ENCODE results near the gene WDR74. TPM values are rescaled to one million over a fixed set of nuclear protein-coding genes. Genes with fewer than 3 reads are reported as not detected.

The WDR74 gene
- 100 to 1,000 TPM in 1 of 8 experiments, 10 to 100 TPM in 7; 41.4 to 110 (median 81.7) TPM for total RNA-seq

DNA sequence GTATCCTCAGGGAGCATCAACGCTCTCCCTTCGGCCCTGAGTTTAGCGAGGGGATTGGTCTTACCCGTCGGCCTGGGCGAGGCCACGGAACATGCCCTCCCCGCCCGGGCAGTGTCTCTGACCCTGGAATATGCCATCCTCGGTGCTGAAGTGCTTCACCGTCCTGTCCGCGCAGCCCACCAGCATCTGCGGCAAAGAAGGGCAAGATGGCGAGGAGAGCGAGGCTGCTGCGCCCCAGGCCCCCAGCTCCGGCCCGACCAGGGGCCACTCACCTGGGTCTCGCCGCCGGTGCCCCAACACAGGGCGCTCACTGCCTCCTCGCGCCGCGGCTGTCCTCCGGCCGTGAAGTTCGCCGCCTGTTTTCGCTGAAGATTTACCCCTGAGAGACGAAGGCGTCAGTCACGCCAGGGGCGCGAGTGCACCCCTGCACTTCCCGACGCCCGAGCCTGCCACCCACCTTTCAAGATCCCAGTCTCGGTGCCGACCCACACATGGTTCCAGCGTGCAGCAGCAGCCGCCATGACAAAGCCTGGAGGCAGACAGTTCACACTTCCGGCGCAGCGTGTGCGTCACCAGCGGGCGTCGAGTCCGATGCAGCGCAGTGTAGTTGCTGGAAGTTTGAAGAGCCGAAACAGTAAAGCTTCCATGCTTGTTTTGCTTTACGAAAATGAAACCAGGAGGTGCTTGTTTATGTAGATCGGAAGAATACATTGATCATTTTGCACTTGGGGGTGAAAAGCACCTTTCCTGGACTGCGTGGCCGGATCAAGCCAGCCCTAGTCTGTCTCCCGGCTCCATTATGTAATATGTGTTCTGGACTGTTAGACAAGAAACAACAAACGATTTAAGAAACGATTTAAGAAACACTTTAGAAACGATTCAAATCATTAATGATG is at the start of gene WDR74:
TSS of gene WDR74 (minus strand) at position 541 of the 896 bp plus-strand sequence. CDS start at position 521, 20 bp downstream.
- ATAC-seq (replicated peaks in 6 of 8), result peak; percentile 27 to 40 (median 34)
- peak within 1 kb of the TSS; percentile 60 to 98 (median 85) for H3K4me3 ChIP-seq
- peak within 1 kb of the TSS; percentile 85 to 98 for H3K27ac ChIP-seq
- peaks cover 13 to 19% of the 10 kb centered on the region in 2 donors for H3K4me1 ChIP-seq (replicated peaks in 1 of 2)
- 0 to 2% (median 0%) methylated on average over 5 to 27 of the region's 62 CpGs for WGBS, 10 experiments
- in situ Hi-C loops (cut with MboI; ENCODE audit: low pct_unique_long_range_greater_than_20kb in 2 of 9, low sequenced_read_pairs in 9 of 9, unreplicated experiment in 9 of 9), result loop anchor here in 1 of 9 experiments (25.0 kb wide), 1 partner anchor 452 kb away; no protein-coding TSS in a partner anchor

- H3K27ac ChIP-seq, result no peak overlapping the region
- in situ Hi-C loops (cut with MboI; ENCODE audit: low pct_unique_long_range_greater_than_20kb in 2 of 9, low sequenced_read_pairs in 9 of 9, unreplicated experiment in 9 of 9), result loop anchor here in 1 of 9 experiments (25.0 kb wide), 1 partner anchor 502 kb away; no protein-coding TSS in a partner anchor
- peaks cover 33 to 36% of the 10 kb centered on the region in 2 donors for H3K4me1 ChIP-seq (replicated peaks in 1 of 2)
- 0 to 100% (median 71%) methylated on average over 1 to 2 of the region's 2 CpGs; no CpG with 5 or more reads in 4 of the 10 experiments for WGBS, 10 experiments
- no peak overlapping the region for H3K4me3 ChIP-seq
- peak in 2 of 8 experiments; percentile 8 to 11 for ATAC-seq (replicated peaks in 6 of 8)
Measured at GRCh38 chr11:62889126-62889483, 49.7 kb upstream of the WDR74 start.

DNA sequence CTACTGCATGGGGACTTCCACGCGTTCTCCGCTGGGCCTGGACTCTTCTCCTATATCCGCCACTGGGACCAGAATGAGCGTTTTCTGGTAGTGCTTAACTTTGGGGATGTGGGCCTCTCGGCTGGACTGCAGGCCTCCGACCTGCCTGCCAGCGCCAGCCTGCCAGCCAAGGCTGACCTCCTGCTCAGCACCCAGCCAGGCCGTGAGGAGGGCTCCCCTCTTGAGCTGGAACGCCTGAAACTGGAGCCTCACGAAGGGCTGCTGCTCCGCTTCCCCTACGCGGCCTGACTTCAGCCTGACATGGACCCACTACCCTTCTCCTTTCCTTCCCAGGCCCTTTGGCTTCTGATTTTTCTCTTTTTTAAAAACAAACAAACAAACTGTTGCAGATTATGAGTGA is 49.0 kb upstream of the WDR74 start:
- 60 to 100% (median 92%) methylated on average over 1 to 5 of the region's 14 CpGs; no CpG with 5 or more reads in 3 of the 10 experiments for WGBS, 10 experiments
- peak in 3 of 8 experiments; percentile 3 to 13 (median 8) for ATAC-seq (replicated peaks in 6 of 8)
- H3K4me1 ChIP-seq (replicated peaks in 1 of 2), result peaks cover 40 to 43% of the 10 kb centered on the region in 2 donors
- H3K27ac ChIP-seq, result no peak overlapping the region
- no peak overlapping the region for H3K4me3 ChIP-seq
- in situ Hi-C loops (cut with MboI; ENCODE audit: low pct_unique_long_range_greater_than_20kb in 2 of 9, low sequenced_read_pairs in 9 of 9, unreplicated experiment in 9 of 9), result loop anchor here in 1 of 9 experiments (25.0 kb wide), 1 partner anchor 501 kb away; no protein-coding TSS in a partner anchor

- Histone ChIP-seq H3K4me1 (replicated peaks in 1 of 2) (peaks cover 42 to 51% of the 10 kb centered on the region in 2 donors), H3K4me3 (peak overlapping the region in 1 of 5 donors; percentile 10), H3K27ac (peak overlapping the region in 1 of 2 donors; percentile 13)
- 84 to 100% (median 98%) methylated on average over 1 to 11 of the region's 11 CpGs; no CpG with 5 or more reads in 4 of the 10 experiments for WGBS, 10 experiments
- ATAC-seq (replicated peaks in 6 of 8), result no peak
- in situ Hi-C loops (cut with MboI; ENCODE audit: low pct_unique_long_range_greater_than_20kb in 2 of 9, low sequenced_read_pairs in 9 of 9, unreplicated experiment in 9 of 9), result loop anchor here in 1 of 9 experiments (25.0 kb wide), 1 partner anchor 498 kb away; no protein-coding TSS in a partner anchor
Measured at GRCh38 chr11:62885137-62885750, 45.9 kb upstream of the WDR74 start.

DNA sequence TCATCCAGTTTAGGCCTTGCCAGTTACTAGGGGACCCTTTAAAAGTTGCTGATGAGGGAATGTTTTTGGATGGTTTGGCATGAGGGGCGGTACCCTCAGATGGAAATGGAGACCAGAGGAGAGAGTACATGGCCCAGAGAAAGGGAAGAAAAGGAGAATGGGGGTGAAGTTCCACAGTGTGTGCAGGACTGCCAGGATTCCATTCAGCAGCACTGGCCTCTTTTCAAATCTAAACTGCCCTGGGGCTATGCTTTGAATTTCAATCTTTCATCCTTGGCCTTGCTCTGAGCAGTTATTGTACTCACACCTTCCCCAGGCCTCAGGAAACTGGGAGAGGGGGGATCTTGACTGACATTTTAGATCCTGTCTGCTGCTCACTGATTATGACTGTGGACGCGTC is 44.3 kb upstream of the WDR74 start:
- no peak for ATAC-seq (replicated peaks in 6 of 8)
- in situ Hi-C loops (cut with MboI; ENCODE audit: low pct_unique_long_range_greater_than_20kb in 2 of 9, low sequenced_read_pairs in 9 of 9, unreplicated experiment in 9 of 9), result loop anchor here in 1 of 9 experiments (25.0 kb wide), 1 partner anchor 496 kb away; no protein-coding TSS in a partner anchor
- peaks cover 37 to 57% of the 10 kb centered on the region in 2 donors for H3K4me1 ChIP-seq (replicated peaks in 1 of 2)
- WGBS, 10 experiments, result 40 to 90% (median 65%) methylated on average over 1 to 3 of the region's 3 CpGs; no CpG with 5 or more reads in 4 of the 10 experiments
- peak overlapping the region; percentile 18 to 98 for H3K27ac ChIP-seq
- peak overlapping the region; percentile 80 to 89 (median 86) for H3K4me3 ChIP-seq

DNA sequence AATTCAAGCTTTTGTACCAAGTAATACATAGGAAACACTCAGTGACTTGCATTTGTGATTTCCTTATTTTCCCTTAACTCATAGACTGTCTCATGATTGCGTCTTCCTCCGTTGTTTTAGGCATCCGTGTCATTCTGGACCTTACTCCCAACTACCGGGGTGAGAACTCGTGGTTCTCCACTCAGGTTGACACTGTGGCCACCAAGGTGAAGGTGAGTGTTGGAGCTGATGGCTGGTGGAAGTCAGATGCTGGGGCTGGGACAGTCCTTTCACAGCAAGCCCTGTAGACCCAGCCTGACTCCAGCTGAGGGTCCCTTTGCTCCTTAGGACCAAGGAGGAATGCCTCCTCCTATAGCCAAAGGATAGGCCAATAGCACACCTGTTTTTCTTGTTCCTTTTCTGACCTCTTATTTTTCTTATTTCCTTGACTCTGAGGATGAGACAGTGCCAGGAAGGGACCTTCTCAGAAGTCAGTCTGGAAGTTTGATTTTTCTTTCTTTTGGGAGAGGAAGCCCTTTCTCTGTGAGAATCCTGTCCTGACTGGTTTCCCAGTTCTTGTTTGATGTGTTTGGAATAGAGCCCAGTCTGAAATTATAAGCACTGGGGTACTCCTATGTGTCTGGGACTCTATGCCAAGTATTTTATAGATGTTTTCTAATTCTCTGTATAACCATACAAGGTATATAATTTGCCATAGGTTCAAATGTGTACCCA is 43.6 kb upstream of the WDR74 start:
- Histone ChIP-seq H3K4me3 (peak overlapping the region; percentile 80 to 89 (median 86)), H3K4me1 (replicated peaks in 1 of 2) (peaks cover 37 to 57% of the 10 kb centered on the region in 2 donors), H3K27ac (peak overlapping the region; percentile 98)
- in situ Hi-C loops (cut with MboI; ENCODE audit: low pct_unique_long_range_greater_than_20kb in 2 of 9, low sequenced_read_pairs in 9 of 9, unreplicated experiment in 9 of 9), result loop anchor here in 1 of 9 experiments (25.0 kb wide), 1 partner anchor 496 kb away; no protein-coding TSS in a partner anchor
- ATAC-seq (replicated peaks in 6 of 8), result no peak
- WGBS, 10 experiments, result 44 to 80% (median 57%) methylated on average over 1 to 5 of the region's 5 CpGs; no CpG with 5 or more reads in 5 of the 10 experiments

- H3K4me1 ChIP-seq (replicated peaks in 1 of 2), result peaks cover 37 to 54% of the 10 kb centered on the region in 2 donors
- no peak for ATAC-seq (replicated peaks in 6 of 8)
- in situ Hi-C loops (cut with MboI; ENCODE audit: low pct_unique_long_range_greater_than_20kb in 2 of 9, low sequenced_read_pairs in 9 of 9, unreplicated experiment in 9 of 9), result loop anchor here in 1 of 9 experiments (25.0 kb wide), 1 partner anchor 495 kb away; no protein-coding TSS in a partner anchor
- peak overlapping the region; percentile 98 for H3K27ac ChIP-seq
- H3K4me3 ChIP-seq, result peak overlapping the region; percentile 80 to 89 (median 86)
- WGBS, 10 experiments, result 0 to 36% (median 9%) methylated on average over 1 to 5 of the region's 6 CpGs; no CpG with 5 or more reads in 2 of the 10 experiments
Measured at GRCh38 chr11:62882431-62882749, 43.0 kb upstream of the WDR74 start.

- H3K4me1 ChIP-seq (replicated peaks in 1 of 2), result peaks cover 35 to 48% of the 10 kb centered on the region in 2 donors
- ATAC-seq (replicated peaks in 6 of 8), result peak in 4 of 8 experiments; percentile 64 to 74 (median 70)
- peak overlapping the region; percentile 80 to 89 (median 86) for H3K4me3 ChIP-seq
- 0 to 10% (median 0%) methylated on average over 2 to 6 of the region's 21 CpGs; no CpG with 5 or more reads in 3 of the 10 experiments for WGBS, 10 experiments
- in situ Hi-C loops (cut with MboI; ENCODE audit: low pct_unique_long_range_greater_than_20kb in 2 of 9, low sequenced_read_pairs in 9 of 9, unreplicated experiment in 9 of 9), result loop anchor here in 1 of 9 experiments (25.0 kb wide), 1 partner anchor 495 kb away; no protein-coding TSS in a partner anchor
- H3K27ac ChIP-seq, result peak overlapping the region; percentile 98
Measured at GRCh38 chr11:62881579-62882430, 42.4 kb upstream of the WDR74 start.

- in situ Hi-C loops (cut with MboI; ENCODE audit: low pct_unique_long_range_greater_than_20kb in 2 of 9, low sequenced_read_pairs in 9 of 9, unreplicated experiment in 9 of 9), result loop anchor here in 1 of 9 experiments (25.0 kb wide), 1 partner anchor 494 kb away; no protein-coding TSS in a partner anchor
- Histone ChIP-seq H3K4me3 (peak within 1 kb of the TSS; percentile 80 to 89 (median 86)), H3K4me1 (replicated peaks in 1 of 2) (peaks cover 35 to 42% of the 10 kb centered on the region in 2 donors), H3K27ac (peak within 1 kb of the TSS; percentile 98)
- ATAC-seq (replicated peaks in 6 of 8), result peak; percentile 68 to 90 (median 86)
- WGBS, 10 experiments, result 0 to 9% (median 0%) methylated on average over 1 to 20 of the region's 69 CpGs; no CpG with 5 or more reads in 5 of the 10 experiments
Measured at GRCh38 chr11:62880803-62881578, 41.6 kb upstream of the WDR74 start, which contains the start of gene SLC3A2. SLC3A2 (plus strand) TSS chr11:62880896; CDS start chr11:62881024, 128 bp downstream.

DNA sequence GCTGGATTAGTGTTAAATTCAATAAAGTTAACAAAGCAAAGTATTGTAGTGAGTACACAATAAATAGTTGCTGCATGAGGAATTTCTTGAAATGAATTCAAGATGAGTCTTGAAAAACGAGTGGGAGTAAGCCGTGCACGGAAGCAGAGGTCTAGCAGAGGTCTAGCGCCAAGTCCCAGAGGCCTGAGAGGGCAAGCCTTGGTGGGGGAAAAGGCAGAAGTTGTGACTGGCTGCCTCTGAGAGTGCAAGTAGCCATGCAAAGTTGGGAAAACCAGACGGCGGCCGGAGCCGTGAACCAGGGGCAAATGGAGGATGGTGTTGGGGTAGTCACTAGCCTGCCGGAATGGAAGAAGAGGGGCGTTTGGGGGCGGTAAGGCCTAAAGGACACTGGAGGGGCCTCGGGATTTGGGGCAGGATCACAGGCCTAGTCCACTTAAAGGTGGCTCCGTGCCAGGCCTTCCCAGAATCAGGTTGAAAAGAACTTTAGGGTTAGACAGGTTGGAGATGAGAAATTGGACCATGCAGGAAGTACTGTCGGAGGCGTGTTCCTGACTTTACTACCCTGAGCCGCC is 40.9 kb upstream of the WDR74 start:
- ATAC-seq (replicated peaks in 6 of 8), result peak in 7 of 8 experiments; percentile 0 to 4 (median 1)
- WGBS, 10 experiments, result 0 to 10% (median 0%) methylated on average over 1 to 12 of the region's 16 CpGs; no CpG with 5 or more reads in 1 of the 10 experiments
- Histone ChIP-seq H3K4me1 (replicated peaks in 1 of 2) (peaks cover 28 to 35% of the 10 kb centered on the region in 2 donors), H3K27ac (peak overlapping the region; percentile 98), H3K4me3 (peak overlapping the region; percentile 80 to 89 (median 86))
- in situ Hi-C loops (cut with MboI; ENCODE audit: low pct_unique_long_range_greater_than_20kb in 2 of 9, low sequenced_read_pairs in 9 of 9, unreplicated experiment in 9 of 9), result loop anchor here in 1 of 9 experiments (25.0 kb wide), 1 partner anchor 493 kb away; no protein-coding TSS in a partner anchor

All from motor neuron (in vitro differentiated cells).